OCI-M2 (cell line): ENCODE measurements around the gene SMCO1.
"Not testable (repeated sequence)": the region's sequence is repeated elsewhere in the genome, so short reads cannot be mapped to it uniquely, and the experiment has no call there.

ENCODE experiments used
- DNase-seq: peaks from one replicate; lab custom pipeline; 2025; ENCODE audit not compliant: unreplicated experiment; lab: John Stamatoyannopoulos, UW

SMCO1 gene

GRCh38 chr3:196514913-196515621, at the start of gene SMCO1:
TSS of gene SMCO1 (minus strand) at chr3:196515346. CDS start at chr3:196515209, 137 bp downstream.
- no peak for DNase-seq

DNA sequence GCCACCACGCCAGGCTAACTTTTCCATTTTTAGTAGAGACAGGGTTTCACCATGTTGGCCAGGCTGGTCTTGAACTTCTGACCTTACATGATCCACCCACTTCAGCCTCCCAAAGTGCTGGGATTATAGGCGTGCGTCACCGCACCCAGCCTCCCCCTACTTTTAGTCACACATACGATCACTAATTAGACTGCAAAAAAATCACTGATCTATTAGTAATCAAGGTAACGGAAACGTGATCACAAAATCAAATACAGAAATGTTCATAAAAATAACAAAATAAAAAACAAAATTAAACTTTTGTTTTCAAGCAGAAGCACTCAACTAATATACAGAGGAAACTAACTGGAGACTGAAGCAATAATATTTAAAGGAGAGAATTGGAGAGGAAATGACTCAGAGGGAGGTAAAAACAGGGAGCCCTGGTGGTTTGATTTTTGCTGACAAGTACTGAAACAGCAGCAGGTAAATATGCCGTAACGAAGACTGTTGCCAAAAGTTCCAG, 48.6 kb upstream of the SMCO1 start:
- DNase-seq = no peak

DNA sequence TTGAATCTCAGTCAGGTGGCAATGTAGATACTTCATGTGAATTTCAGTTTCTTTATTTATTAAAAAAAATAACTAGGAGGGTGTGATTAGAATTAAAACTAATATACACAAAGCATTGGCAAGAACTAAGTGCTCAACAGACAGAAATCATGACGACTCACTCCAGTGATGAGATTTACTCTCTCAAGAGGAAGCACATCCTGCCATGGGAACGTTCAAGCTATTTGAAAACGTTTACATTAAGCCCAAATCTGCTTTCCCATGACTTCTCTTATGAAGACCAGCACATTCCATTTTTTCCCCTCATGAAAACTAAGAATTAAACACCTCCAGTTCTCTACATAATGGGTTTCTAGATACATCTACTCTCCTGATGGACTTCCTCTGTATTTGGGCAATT, 44.7 kb upstream of the SMCO1 start:
- DNase-seq = no peak

DNA sequence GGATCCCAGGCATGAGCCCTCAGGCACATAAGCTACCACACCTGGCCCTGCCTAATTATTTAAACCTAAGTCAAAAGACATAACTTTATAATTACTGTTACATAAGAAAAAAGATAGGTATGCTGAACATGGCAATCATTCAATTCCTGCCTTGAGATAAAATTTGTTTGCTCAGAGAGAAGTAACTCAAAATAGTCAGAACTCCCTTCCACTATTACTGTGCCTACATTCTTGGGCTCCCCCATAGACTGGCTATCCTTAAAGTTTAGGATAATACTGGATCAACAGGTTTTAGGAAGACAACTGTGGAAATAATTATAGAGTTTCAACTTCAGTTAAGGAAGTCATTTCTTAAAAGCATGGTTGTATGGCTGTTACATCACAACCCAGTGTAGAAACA, 43.3 kb upstream of the SMCO1 start:
- DNase-seq = no peak

- no peak for DNase-seq
Observed at GRCh38 chr3:196557236-196557635, 42.1 kb upstream of the SMCO1 start.

DNA sequence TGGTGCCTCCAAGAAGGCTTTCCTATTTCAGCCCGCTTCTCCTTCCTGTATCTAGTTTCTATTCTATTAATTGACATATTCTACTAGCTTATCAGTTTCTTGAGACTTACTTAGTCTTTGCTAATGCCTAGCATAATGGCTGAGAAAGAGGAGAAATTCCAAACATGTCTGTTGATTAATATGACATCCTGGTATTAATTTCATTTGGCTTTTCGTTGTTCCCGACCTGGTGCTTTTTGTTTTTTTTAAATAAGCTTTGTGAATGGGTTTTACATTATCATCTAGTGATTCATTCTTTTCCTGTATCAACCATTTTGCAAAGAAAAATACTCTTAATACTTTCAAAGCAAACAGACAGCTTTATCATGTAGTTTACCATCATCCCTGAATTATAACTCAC, 40.1 kb upstream of the SMCO1 start:
- DNase-seq = no peak

DNA sequence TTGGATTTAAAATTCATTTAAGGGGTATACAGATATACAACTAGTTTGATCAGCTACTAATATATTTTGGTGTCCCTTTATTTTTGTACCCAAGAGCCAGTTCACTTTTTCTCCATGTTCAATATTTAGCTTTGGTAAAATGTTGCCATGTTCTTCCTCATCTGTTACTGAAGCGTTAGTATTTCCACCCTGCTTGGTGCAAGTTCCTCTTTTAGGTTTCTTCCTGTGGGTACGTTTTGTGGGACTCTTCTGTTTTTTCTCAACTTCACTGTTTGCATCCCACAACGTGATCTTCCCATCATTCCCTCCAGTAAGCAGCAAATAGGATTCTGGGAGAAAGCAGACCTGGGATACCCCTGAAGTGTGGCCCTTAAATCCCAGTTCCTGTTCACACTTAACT, 39.1 kb upstream of the SMCO1 start:
- no peak for DNase-seq

GRCh38 chr3:196553551-196553950, 38.4 kb upstream of the SMCO1 start:
- DNase-seq = no peak

DNA sequence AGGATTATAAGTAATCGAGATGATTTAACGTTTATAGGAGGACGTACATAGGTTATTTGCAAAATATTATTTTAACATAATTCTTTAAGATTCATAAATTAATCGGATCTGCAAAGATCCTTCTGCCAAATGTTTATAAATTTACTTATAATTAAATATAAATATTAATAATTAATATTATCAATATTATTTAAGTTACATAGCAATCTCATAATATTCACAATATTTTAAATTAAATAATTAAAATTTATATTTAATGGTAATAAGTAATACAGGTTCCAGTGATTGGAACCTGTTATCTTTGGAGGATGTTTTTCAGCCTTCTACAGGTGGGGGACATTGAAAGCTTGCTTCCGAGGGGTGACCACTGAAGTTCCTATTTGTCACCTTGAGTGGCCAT, 37.1 kb upstream of the SMCO1 start:
- DNase-seq = no peak

DNA sequence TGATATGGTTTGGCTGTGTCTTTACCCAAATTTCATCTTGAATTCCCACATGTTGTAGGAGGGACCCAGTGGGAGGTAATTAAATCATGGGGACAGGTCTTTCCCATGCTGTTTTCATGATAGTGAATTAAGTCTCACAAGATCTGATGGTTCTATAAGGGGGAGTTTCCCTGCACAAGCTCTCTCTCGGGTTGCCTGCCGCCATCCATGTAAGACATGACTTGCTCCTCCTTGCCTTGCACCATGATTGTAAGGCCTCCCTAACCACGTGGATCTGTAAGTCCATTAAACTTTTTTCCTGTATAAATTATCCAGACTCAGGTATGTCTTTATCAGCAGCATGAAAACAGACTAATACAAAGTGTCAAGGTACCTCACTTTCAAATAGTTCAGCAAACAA, 35.0 kb upstream of the SMCO1 start:
- DNase-seq = not testable (repeated sequence)

DNA sequence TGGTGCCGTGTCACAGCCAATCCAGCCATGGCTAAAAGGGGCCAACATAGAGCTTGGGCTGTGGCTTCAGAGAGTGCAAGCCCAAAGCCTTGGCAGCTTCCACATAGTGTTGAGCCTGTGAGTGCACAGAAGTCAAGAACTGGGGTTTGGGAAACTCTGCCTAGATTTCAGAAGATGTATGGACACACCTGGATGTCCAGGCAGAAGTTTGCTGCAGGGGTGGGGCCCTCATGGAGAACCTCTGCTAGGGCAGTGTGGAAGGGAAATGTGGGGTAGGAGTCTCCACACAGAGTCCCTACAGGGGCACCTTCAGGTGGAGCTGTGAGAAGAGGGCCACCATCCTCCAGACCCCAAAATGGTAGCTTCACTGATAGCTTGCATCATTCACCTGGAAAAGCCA, 34.2 kb upstream of the SMCO1 start:
- DNase-seq = not testable (repeated sequence)

DNA sequence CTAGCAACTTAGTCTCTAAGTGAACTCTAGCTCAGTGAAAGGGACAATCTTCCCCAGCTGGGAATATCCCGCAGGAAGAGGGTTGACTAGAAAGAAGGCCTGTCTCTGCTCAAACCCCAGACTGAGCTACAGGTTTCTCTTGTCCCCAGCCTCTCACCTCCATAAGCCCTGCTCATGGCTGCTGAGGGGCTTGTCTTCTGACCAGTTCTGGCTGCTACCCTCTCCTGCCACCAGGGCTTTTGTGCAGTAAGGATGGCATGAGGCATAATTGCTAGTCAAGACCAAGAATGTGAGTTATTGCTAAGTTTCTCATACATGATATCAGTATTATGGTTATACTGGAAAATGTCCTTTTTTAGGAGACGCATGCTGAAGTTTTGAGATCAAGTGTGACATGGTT, 31.9 kb upstream of the SMCO1 start:
- DNase-seq = no peak

DNA sequence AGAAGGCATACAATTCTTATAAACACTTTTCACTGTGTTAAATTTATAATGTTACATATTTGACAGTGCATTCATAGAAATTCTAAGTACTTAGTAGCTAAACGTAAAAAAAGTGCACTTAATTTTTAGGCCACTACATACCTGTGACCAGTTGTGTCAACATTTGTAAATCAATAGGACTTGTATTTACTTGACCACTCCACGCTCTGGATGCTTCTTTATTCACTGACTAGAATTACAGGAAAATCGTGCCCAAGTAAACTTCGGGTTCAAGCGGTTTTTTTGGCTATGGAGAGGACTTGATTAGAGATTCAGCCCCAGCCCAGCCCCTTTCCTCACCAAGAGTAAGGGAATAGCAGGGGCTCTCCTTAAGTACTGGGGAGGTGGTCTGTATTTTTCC, 31.4 kb upstream of the SMCO1 start:
- no peak for DNase-seq

DNA sequence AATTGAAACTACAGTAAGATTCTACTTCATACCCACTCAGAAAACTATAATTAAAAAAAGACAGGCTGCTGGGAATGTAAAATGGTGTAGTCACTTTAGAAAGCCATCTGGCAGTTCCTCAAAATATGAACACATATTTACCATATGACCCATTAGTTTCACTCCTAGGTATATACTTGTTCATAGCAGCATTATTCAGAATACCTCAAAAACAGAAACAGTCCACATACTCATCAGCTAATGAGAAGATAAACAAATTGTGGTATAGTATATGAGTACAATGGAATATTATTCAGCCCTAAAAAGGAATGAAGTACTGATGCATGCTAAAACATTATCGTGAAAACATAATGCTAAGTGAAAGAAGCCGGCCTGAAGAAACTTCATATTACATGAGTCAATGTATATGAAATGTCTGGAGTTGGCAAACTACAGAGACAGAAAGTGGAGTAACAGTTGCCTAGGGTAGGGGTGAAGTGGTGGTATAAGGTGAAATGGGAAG, 29.4 kb upstream of the SMCO1 start:
- DNase-seq = no peak

- DNase-seq = no peak
Observed at GRCh38 chr3:196541684-196542445, 26.7 kb upstream of the SMCO1 start.

- DNase-seq = peak; percentile 4
Observed at GRCh38 chr3:196537319-196537984, 22.3 kb upstream of the SMCO1 start.

- DNase-seq = no peak
Observed at GRCh38 chr3:196533260-196533681, 18.1 kb upstream of the SMCO1 start.

- DNase-seq = no peak
Observed at GRCh38 chr3:196531418-196531817, 16.3 kb upstream of the SMCO1 start.

DNA sequence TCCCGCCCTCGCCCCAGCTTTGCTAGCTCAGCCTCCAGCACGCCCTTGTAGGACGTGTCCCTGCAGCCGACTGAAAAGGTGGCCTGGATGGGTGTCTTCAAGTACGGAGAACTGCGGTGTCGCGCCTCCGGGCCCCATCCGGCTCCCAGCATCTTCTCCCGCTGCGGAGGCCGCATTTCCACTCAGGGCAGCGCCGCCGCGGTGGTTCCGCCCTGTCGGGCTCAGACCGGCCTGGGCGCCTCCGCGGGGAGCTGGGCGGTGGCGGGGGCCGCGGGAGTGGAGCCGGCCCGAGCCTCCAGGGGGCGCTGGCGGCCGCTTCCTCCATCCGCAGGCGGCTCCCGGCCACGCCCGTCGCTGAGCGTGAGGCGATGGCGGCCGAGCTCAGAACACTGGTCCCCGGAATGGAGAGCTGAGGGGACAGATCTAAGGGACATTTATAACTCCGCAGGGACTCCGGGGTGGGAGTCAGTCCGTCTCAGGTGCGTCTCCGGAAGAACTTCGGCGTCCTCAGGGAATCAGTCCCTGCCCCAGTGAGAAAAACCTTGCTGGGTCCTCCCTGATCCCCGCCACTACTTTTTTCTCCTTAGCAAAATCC, 13.6 kb upstream of the SMCO1 start:
- DNase-seq = no peak

GRCh38 chr3:196525141-196525540, 10.0 kb upstream of the SMCO1 start:
- DNase-seq = no peak

DNA sequence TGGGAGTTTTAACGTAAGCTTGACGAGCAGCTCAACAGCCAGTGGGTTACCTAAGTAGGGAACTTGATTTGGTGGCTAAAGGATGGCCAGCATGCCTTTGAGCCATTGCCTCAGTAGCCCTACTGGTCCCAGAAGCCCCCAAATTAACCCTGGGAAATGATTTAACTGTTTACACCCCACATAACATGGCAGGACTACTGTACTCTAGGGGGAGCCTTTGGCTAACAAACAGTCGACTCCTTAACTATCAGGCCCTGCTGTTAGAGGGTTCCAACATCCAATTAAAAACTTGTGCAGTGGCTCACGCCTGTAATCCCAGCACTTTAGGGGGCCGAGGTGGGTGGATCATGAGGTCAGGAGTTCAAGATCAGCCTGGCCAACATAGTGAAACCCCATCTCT, 9.4 kb upstream of the SMCO1 start:
- no peak for DNase-seq
